GM12878 (cell line): ENCODE data around the gene NFYB. TPM values are rescaled to one million over a fixed set of nuclear protein-coding genes. Genes with fewer than 3 reads are reported as not detected.

Experiments
- ATF7 ChIP-seq: fragments of 450-650 bp; IDR thresholded peaks from 2 replicates; pipeline ENCODE4 v1.6.1; 2016; ENCODE audit warnings: low read depth, mild to moderate bottlenecking
- E2F4 ChIP-seq: IDR thresholded peaks from 2 replicates; pipeline ENCODE4 v1.6.1; 2012; ENCODE audit warnings: low read depth, low read length, improper control_type of control experiment
- EGR1 ChIP-seq, 2 experiments: IDR thresholded peaks; 1 replicate in 1 of 2; 2 replicates in 1 of 2; pipeline ENCODE4 v1.6.1; 2011 to 2012; ENCODE audit warnings: low read depth in 2 of 2, low read length in 2 of 2, borderline replicate concordance in 1 of 2, mild to moderate bottlenecking in 1 of 2, moderate library complexity in 1 of 2
- HCFC1 ChIP-seq: fragments of 150-350 bp; IDR thresholded peaks from 2 replicates; pipeline ENCODE4 v1.6.1; 2014; ENCODE audit warnings: low read length
- IKZF1 ChIP-seq: fragments of 450-650 bp; conservative IDR thresholded peaks from 2 replicates; pipeline ENCODE4 v1.6.1; 2017; ENCODE audit warnings: antibody characterized with exemption, mild to moderate bottlenecking
- JUNB ChIP-seq: IDR thresholded peaks from 2 replicates; pipeline ENCODE4 v1.6.1; 2016; ENCODE audit warnings: antibody characterized with exemption, mild to moderate bottlenecking
- MYC ChIP-seq: IDR thresholded peaks from 2 replicates; pipeline ENCODE4 v1.6.1; 2011; ENCODE audit warnings: mild to moderate bottlenecking, low read length, moderate library complexity, inconsistent platforms; ENCODE audit not compliant: insufficient read depth, insufficient replicate concordance, insufficient read length, severe bottlenecking
- PKNOX1 ChIP-seq: fragments of 450-650 bp; IDR thresholded peaks from 2 replicates; pipeline ENCODE4 v1.6.1; 2016; ENCODE audit warnings: mild to moderate bottlenecking
- POU2F2 ChIP-seq: IDR thresholded peaks from 3 replicates; pipeline ENCODE4 v1.6.1; 2011; ENCODE audit warnings: low read depth, mild to moderate bottlenecking, low read length, borderline replicate concordance
- SKIL ChIP-seq: fragments of 450-650 bp; IDR thresholded peaks from 2 replicates; pipeline ENCODE4 v1.6.1; 2017; ENCODE audit warnings: mild to moderate bottlenecking, low read depth, inconsistent platforms; ENCODE audit not compliant: poor library complexity, severe bottlenecking
- SMAD5 ChIP-seq: IDR thresholded peaks from 2 replicates; pipeline ENCODE4 v1.6.1; 2016; ENCODE audit warnings: antibody characterized with exemption, low read depth
- SRF ChIP-seq, 2 experiments: IDR thresholded peaks; 2 replicates each; pipeline ENCODE4 v1.6.1; 2011; ENCODE audit warnings: low read depth in 2 of 2, low read length in 2 of 2, mild to moderate bottlenecking in 1 of 2, moderate library complexity in 1 of 2
- STAT3 ChIP-seq: IDR thresholded peaks from 2 replicates; pipeline ENCODE4 v1.6.1; 2011; ENCODE audit warnings: low read depth, low read length, improper control_type of control experiment
- SUPT20H ChIP-seq: IDR thresholded peaks from 2 replicates; pipeline ENCODE4 v1.6.1; 2011; ENCODE audit warnings: low read depth, mild to moderate bottlenecking, low read length, moderate library complexity, borderline replicate concordance; ENCODE audit not compliant: control insufficient read depth
- TAF1 ChIP-seq: IDR thresholded peaks from 2 replicates; pipeline ENCODE4 v1.6.1; 2011; ENCODE audit warnings: mild to moderate bottlenecking, low read depth, low read length, borderline replicate concordance
- TARDBP ChIP-seq: IDR thresholded peaks from 2 replicates; pipeline ENCODE4 v1.6.1; 2016; ENCODE audit warnings: borderline replicate concordance
- TBL1XR1 ChIP-seq: IDR thresholded peaks from 2 replicates; pipeline ENCODE4 v1.6.1; 2012; ENCODE audit warnings: low read depth, low read length, improper control_type of control experiment
- TCF3 ChIP-seq: IDR thresholded peaks from 2 replicates; pipeline ENCODE4 v1.6.1; 2012; ENCODE audit warnings: low read depth, mild to moderate bottlenecking, low read length, borderline replicate concordance; ENCODE audit not compliant: insufficient read depth
- TCF7 ChIP-seq: IDR thresholded peaks from 2 replicates; pipeline ENCODE4 v1.6.1; 2014; ENCODE audit warnings: antibody characterized with exemption, borderline replicate concordance
- YY1 ChIP-seq: IDR thresholded peaks from 2 replicates; pipeline ENCODE4 v1.6.1; 2011; ENCODE audit warnings: low read depth, mild to moderate bottlenecking, low read length
- ZBTB11 ChIP-seq: fragments of 450-650 bp; formaldehyde crosslinking; IDR thresholded peaks from 2 replicates; pipeline ENCODE4 v1.5.0; 2022; ENCODE audit warnings: mild to moderate bottlenecking, missing genetic modification characterization
- ZNF24 ChIP-seq: fragments of 450-650 bp; IDR thresholded peaks from 2 replicates; pipeline ENCODE4 v1.6.1; 2017; ENCODE audit warnings: antibody characterized with exemption, mild to moderate bottlenecking
- polyA plus RNA-seq, 11 experiments: library from polyadenylated mRNA; depleted of rRNA in 4 of 11; unstranded in 6 of 11; stranded (reverse) in 5 of 11; fragments of >200 nt; fragmentation: Nextera tagmentation in 4 of 11; fragmentation: Illumina TruSeq in 1 of 11; extraction: Ambion mirVana in 4 of 11; extraction: Trizol in 1 of 11; gene quantifications; 1 replicate in 1 of 11; 2 replicates in 10 of 11; pipeline versions ENCODE4 v1.2.1 to v1.2.3, GENCODE V29; 2011 to 2016; ENCODE audit warnings: inconsistent platforms in 2 of 11, missing spikeins in 2 of 11, low read depth in 1 of 11
- total RNA-seq, 4 experiments: library from RNA; depleted of rRNA in 3 of 4; stranded (reverse); fragments of >200 nt in 3 of 4; fragmentation: Illumina TruSeq in 1 of 4; extraction: Trizol in 1 of 4; gene quantifications; 2 replicates each; pipeline versions ENCODE4 v1.2.1 to v1.2.3, GENCODE V29; 2013 to 2021

The NFYB gene
- total and polyA plus RNA-seq, 10 of the 15 experiments (the other 5 are each of a cell fraction or from before 2014, with no cell fraction given): 13.8 to 42.3 (median 28.2) TPM

GRCh38 chr12:104137902-104138796, at the start of gene NFYB (continued):
- TF ChIP-seq ZBTB11 (CRISPR knock-in tag): no peak
- peak; percentile 38; the same call in 1 of the 2 replicates for TF ChIP-seq PKNOX1
- peak; percentile 49 to 66; a peak in 2 of 3 replicates for TF ChIP-seq EGR1 (IDR thresholded peaks at IDR 0.05; ENCODE audit: borderline replicate concordance in 1 of 2, low read depth in 2 of 2, low read length in 2 of 2)
- TF ChIP-seq TCF3: 0 out of 2 replicates have a peak, but pooled peaks have one; percentile 55
- peak; percentile 46 for TF ChIP-seq IKZF1
- TF ChIP-seq TARDBP: 0 out of 2 replicates have a peak, but pooled peaks have one; percentile 52
- no peak for TF ChIP-seq SKIL
- peak; percentile 23; the same call in 1 of the 2 replicates for TF ChIP-seq E2F4
- no peak for TF ChIP-seq ZNF24
- TF ChIP-seq MYC: peak; percentile 10
- TF ChIP-seq SMAD5: peak; percentile 51; the same call in 1 of the 2 replicates
- TF ChIP-seq TAF1: peak; percentile 76; the same call in 1 of the 2 replicates
- TF ChIP-seq JUNB: no peak
- peak; percentile 49; the same call in 1 of the 2 replicates for TF ChIP-seq TBL1XR1
- peak; percentile 83 for TF ChIP-seq SUPT20H
- TF ChIP-seq ATF7: no peak
- 0 out of 4 replicates have a peak, but pooled peaks of 1 of the 2 experiments have one; percentile 36 for TF ChIP-seq SRF (IDR thresholded peaks at IDR 0.05; ENCODE audit: low read depth in 2 of 2, low read length in 2 of 2)
- TF ChIP-seq POU2F2: peak; percentile 58; the same call in 2 of the 3 replicates
- TF ChIP-seq HCFC1: peak; percentile 48
- peak; percentile 89 for TF ChIP-seq YY1
- TF ChIP-seq STAT3: no peak
- TF ChIP-seq TCF7: no peak
